Pancreas (tissue), 10 donors: Measurements from ENCODE around the gene ARGLU1. TPM values are rescaled to one million over a fixed set of nuclear protein-coding genes. Genes with fewer than 3 reads are reported as not detected.

Experiments used
- ATAC-seq, 4 donors: fragments of 200-7000 bp; cut with Tn5 transposase; one replicate each; pipeline versions ENCODE4 v1.8.0 to v1.9.1; 2020; ENCODE audit warnings: mild to moderate bottlenecking in 4 of 4, moderate library complexity in 4 of 4
- DNase-seq, 6 donors: peaks; one replicate each; pipeline ENCODE4 v3.0.0-alpha.2; 2020
- FAIRE-seq: peaks from 2 replicates; lab custom pipeline; 2012; peaks lifted over from hg19 to GRCh38; lab: Jason Lieb, UNC
- H3K27ac ChIP-seq, 4 donors: fragments of 200-600 bp; sonication (generic); 1 replicate in 3 of 4; 2 replicates in 1 of 4; pipeline versions ENCODE4 v1.5.0 to v1.8.0; 2020
- H3K27me3 ChIP-seq, 4 donors: fragments of 200-600 bp; one replicate each; pipeline ENCODE4 v1.8.0; 2021
- H3K36me3 ChIP-seq, 3 donors: fragments of 200-600 bp; sonication (generic) in 1 of 3; one replicate each; pipeline versions ENCODE4 v1.5.0 to v1.8.0; 2020 to 2021
- H3K4me1 ChIP-seq, 3 donors: fragments of 200-600 bp; one replicate each; pipeline ENCODE4 v1.8.0; 2021
- H3K4me3 ChIP-seq, 4 donors: fragments of 200-600 bp; sonication (generic) in 2 of 4; one replicate each; pipeline versions ENCODE4 v1.5.0 to v1.8.0; 2020 to 2021
- H3K9me3 ChIP-seq, 4 donors: fragments of 200-600 bp; one replicate each; pipeline ENCODE4 v1.8.0; 2021
- CTCF ChIP-seq, 4 donors: fragments of 200-600 bp; sonication (generic) in 3 of 4; IDR thresholded peaks; one replicate each; pipeline versions ENCODE4 v1.5.0 to v1.8.0; 2021; ENCODE audit warnings: antibody characterized with exemption in 4 of 4
- WGBS, 2 donors: extraction: QIAGEN DNeasy Blood & Tissue Kit; methylation state at CpG; one replicate each; pipeline ENCODE4 v1.1.7; 2013; 5-methylcytosine and 5-hydroxymethylcytosine counted together
- intact Hi-C, 3 donors: fragments of 100-400 bp; cut with DNase I; formaldehyde crosslinking; loops; one replicate each; pipeline versions ENCODE4 v1.11.1 to v1.14.2; 2022
- polyA plus RNA-seq, 2 donors: library from polyadenylated mRNA; stranded (reverse); fragments of 200-250 nt; gene quantifications; one replicate each; pipeline ENCODE4 v1.2.3, GENCODE V29; 2013
- total RNA-seq, 6 donors: library from RNA; stranded (reverse); fragmentation: NEBNext Ultra II Directional in 4 of 6; extraction: Animal tissue kit (Norgen Biotek cat#: 25700) in 4 of 6; gene quantifications; one replicate each; pipeline versions ENCODE4 v1.2.1 to v1.2.4, GENCODE V29; 2021 to 2023
- donor health status: healthy with polysubstance abuse.
- donor health status: DM: no; HTN: no; CAD: no; lungs with moderate emphysema.
- donor health status: DM: no; HTN: no; CAD: no.
- donor health status: control.
- donor health status: control.
- donor health status: Bipolar disorder and iron deficiency.
- donor health status: DM: yes; HTN: yes; CAD: no.
- donor health status: DM: no; HTN: no; CAD: no.
- donor health status: DM: no; HTN: no; CAD: no.
- donor health status: DM: yes; HTN: yes; CAD: no.

Gene ARGLU1
- total and polyA plus RNA-seq, 8 donors: 15.9 to 96.1 (median 27.7) TPM

- Histone ChIP-seq H3K36me3 (peaks cover 0 to 5% (median 0%) of the 10 kb centered on the region in 3 donors), H3K4me1 (no peaks in the 10 kb centered on the region), H3K27ac (no peak overlapping the region), H3K4me3 (no peak overlapping the region), H3K9me3 (no peaks in the 10 kb centered on the region), H3K27me3 (no peaks in the 10 kb centered on the region)
- TF ChIP-seq CTCF (IDR thresholded peaks at IDR 0.05): no peak
- 92 to 95% methylated on average over 54 of the region's 54 CpGs for WGBS, 2 donors
- intact Hi-C loops: no loop called here
- no peak for ATAC-seq
- no peak for FAIRE-seq
- no peak for DNase-seq
These were observed 75.1 kb downstream of the ARGLU1 start for GRCh38 chr13:106492588-106493475.

GRCh38 chr13:106491928-106492587 is 75.9 kb downstream of the ARGLU1 start:
- FAIRE-seq (no peak), DNase-seq (no peak), ATAC-seq (no peak)
- Histone ChIP-seq H3K9me3 (no peaks in the 10 kb centered on the region), H3K27ac (no peak overlapping the region), H3K36me3 (peaks cover 0 to 5% (median 0%) of the 10 kb centered on the region in 3 donors), H3K4me3 (no peak overlapping the region), H3K4me1 (no peaks in the 10 kb centered on the region), H3K27me3 (no peaks in the 10 kb centered on the region)
- TF ChIP-seq CTCF (IDR thresholded peaks at IDR 0.05): no peak
- 77 to 80% methylated on average over 14 of the region's 14 CpGs for WGBS, 2 donors
- intact Hi-C loops: no loop called here

Other genes with a start within 250 kb of the ARGLU1 start
- gene EFNB2, start 32.5 kb downstream of the ARGLU1 start, total RNA-seq: 1 to 10 TPM; 2.4 to 8.0 (median 2.9) TPM
- 1 to 10 TPM; 3.0 to 4.4 TPM for gene EFNB2, start 32.5 kb downstream of the ARGLU1 start, polyA plus RNA-seq